ENCODE results near the gene COG6. TPM values are rescaled to one million over a fixed set of nuclear protein-coding genes. Genes with fewer than 3 reads are reported as not detected.

COG6 gene
- total RNA-seq, 1 experiment from 2014 or later, result 16.0 TPM

DNA sequence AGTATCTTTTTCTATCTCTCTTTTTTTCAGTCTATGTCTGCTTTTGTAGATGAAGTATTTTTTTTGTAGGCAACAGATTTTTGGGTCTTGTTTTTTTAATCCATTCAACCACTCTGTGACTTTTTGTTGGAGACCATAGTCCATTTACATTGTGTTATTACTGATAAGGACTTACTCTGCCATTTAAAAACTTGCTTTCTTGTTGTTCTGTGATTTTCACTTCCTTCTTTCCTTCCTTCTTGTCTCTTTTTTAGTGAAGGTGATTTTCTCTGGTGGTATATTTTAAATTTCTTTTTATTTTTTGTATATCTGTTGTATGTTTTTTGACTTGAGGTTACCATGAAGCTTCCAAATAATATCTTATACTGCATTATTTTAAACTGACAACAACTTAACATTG, 79.5 kb downstream of the COG6 start:
- ChIA-PET CTCF (no interaction called here), POLR2A (ENCODE audit: unreplicated experiment) (no interaction called here)
- Histone ChIP-seq H3K79me2 (ENCODE audit: low read length) (no peaks in the 10 kb centered on the region), H3F3A (ENCODE audit: low read length, unreplicated experiment) (no peaks in the 10 kb centered on the region), H3K9me2 (replicated peaks; ENCODE audit: low read length) (no peaks in the 10 kb centered on the region), H2AFZ (ENCODE audit: low read length) (no peak overlapping the region), H3K36me3 (ENCODE audit: low read depth, low read length) (no peaks in the 10 kb centered on the region; the same call in 1 of the 2 replicates), H3K4me3 (ENCODE audit: low read length) (no peak overlapping the region), H3K4me1 (ENCODE audit: insufficient read depth, low read length) (no peaks in the 10 kb centered on the region), H3K9me3 (ENCODE audit: low read length) (no peaks in the 10 kb centered on the region), H3K4me2 (ENCODE audit: low read length) (no peak overlapping the region), H3K27ac (ENCODE audit: low read length) (no peak overlapping the region), H3K9ac (ENCODE audit: low read length) (no peak overlapping the region), H4K20me1 (ENCODE audit: low read length) (no peaks in the 10 kb centered on the region), H3K27me3 (ENCODE audit: low read length) (no peaks in the 10 kb centered on the region)
- no peak for TF ChIP-seq EZH2 (IDR thresholded peaks at IDR 0.05; ENCODE audit: low read length, unreplicated experiment)
- TF ChIP-seq EZH2phosphoT487 (IDR thresholded peaks at IDR 0.05; ENCODE audit: borderline replicate concordance, low read length), result no peak
- no peak for TF ChIP-seq CTCF (conservative IDR thresholded peaks at IDR 0.05; ENCODE audit: low read depth, low read length)
- intact Hi-C loops (cut with micrococcal nuclease), result no loop called here
- BruUV-seq (replicated peaks), result no TSS peak
- DNase-seq (no peak), ATAC-seq (no peak)

- intact Hi-C loops (cut with micrococcal nuclease), result no loop called here
- ATAC-seq (no peak), DNase-seq (no peak)
- no peaks in the 10 kb centered on the region for H3K9me3 ChIP-seq (ENCODE audit: low read length)
- no peak overlapping the region for H3K9ac ChIP-seq (ENCODE audit: low read length)
- H3F3A ChIP-seq (ENCODE audit: low read length, unreplicated experiment), result no peaks in the 10 kb centered on the region
- H3K27ac ChIP-seq (ENCODE audit: low read length), result no peak overlapping the region
- no peak overlapping the region for H3K4me3 ChIP-seq (ENCODE audit: low read length)
- no peaks in the 10 kb centered on the region for H3K79me2 ChIP-seq (ENCODE audit: low read length)
- H3K36me3 ChIP-seq (ENCODE audit: low read depth, low read length), result no peaks in the 10 kb centered on the region; the same call in 1 of the 2 replicates
- no peaks in the 10 kb centered on the region for H4K20me1 ChIP-seq (ENCODE audit: low read length)
- H3K27me3 ChIP-seq (ENCODE audit: low read length), result no peaks in the 10 kb centered on the region
- H3K9me2 ChIP-seq (replicated peaks; ENCODE audit: low read length), result no peaks in the 10 kb centered on the region
- POLR2A ChIA-PET (ENCODE audit: unreplicated experiment), result no interaction called here
- BruUV-seq (replicated peaks), result no TSS peak
- CTCF ChIA-PET, result no interaction called here
- H3K4me1 ChIP-seq (ENCODE audit: insufficient read depth, low read length), result no peaks in the 10 kb centered on the region
- H2AFZ ChIP-seq (ENCODE audit: low read length), result no peak overlapping the region
- TF ChIP-seq EZH2 (IDR thresholded peaks at IDR 0.05; ENCODE audit: low read length, unreplicated experiment), result no peak
- TF ChIP-seq CTCF (conservative IDR thresholded peaks at IDR 0.05; ENCODE audit: low read depth, low read length), result no peak
- TF ChIP-seq EZH2phosphoT487 (IDR thresholded peaks at IDR 0.05; ENCODE audit: borderline replicate concordance, low read length), result no peak
- H3K4me2 ChIP-seq (ENCODE audit: low read length), result no peak overlapping the region
Observed at GRCh38 chr13:39737047-39737446, 81.6 kb downstream of the COG6 start.

DNA sequence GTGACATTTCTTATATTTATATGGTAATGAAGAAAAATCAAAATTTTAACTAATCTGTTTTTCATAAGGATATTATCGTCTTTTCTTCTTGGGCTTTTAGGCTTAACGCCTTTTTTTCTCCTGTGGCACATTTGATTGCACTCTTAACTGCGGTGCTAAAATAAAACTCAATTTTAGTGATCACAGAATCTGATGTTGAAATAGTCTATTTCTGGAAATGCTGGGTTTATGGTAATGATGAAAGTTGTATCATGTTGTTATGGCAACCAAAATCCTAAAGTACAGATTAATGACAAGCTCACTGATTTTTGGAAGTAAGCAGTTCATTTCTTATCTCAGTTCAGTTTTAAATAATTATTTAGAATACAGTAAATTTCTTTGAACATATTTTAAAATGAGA, 85.3 kb downstream of the COG6 start:
- H3K4me3 ChIP-seq (ENCODE audit: low read length), result no peak overlapping the region
- no TSS peak for BruUV-seq (replicated peaks)
- H3K9me3 ChIP-seq (ENCODE audit: low read length), result no peaks in the 10 kb centered on the region
- no peak overlapping the region for H3K4me2 ChIP-seq (ENCODE audit: low read length)
- H3K27me3 ChIP-seq (ENCODE audit: low read length), result no peaks in the 10 kb centered on the region
- TF ChIP-seq EZH2 (IDR thresholded peaks at IDR 0.05; ENCODE audit: low read length, unreplicated experiment), result no peak
- no peak for TF ChIP-seq EZH2phosphoT487 (IDR thresholded peaks at IDR 0.05; ENCODE audit: borderline replicate concordance, low read length)
- TF ChIP-seq CTCF (conservative IDR thresholded peaks at IDR 0.05; ENCODE audit: low read depth, low read length), result no peak
- H3K9me2 ChIP-seq (replicated peaks; ENCODE audit: low read length), result no peaks in the 10 kb centered on the region
- no peak overlapping the region for H3K27ac ChIP-seq (ENCODE audit: low read length)
- H2AFZ ChIP-seq (ENCODE audit: low read length), result no peak overlapping the region
- no peaks in the 10 kb centered on the region for H4K20me1 ChIP-seq (ENCODE audit: low read length)
- ChIA-PET POLR2A (ENCODE audit: unreplicated experiment) (no interaction called here), CTCF (no interaction called here)
- H3F3A ChIP-seq (ENCODE audit: low read length, unreplicated experiment), result no peaks in the 10 kb centered on the region
- DNase-seq, result no peak
- no peaks in the 10 kb centered on the region for H3K36me3 ChIP-seq (ENCODE audit: low read depth, low read length)
- no peak overlapping the region for H3K9ac ChIP-seq (ENCODE audit: low read length)
- no peak for ATAC-seq
- H3K79me2 ChIP-seq (ENCODE audit: low read length), result no peaks in the 10 kb centered on the region
- H3K4me1 ChIP-seq (ENCODE audit: insufficient read depth, low read length), result no peaks in the 10 kb centered on the region
- intact Hi-C loops (cut with micrococcal nuclease), result no loop called here
